Suprapubic skin (tissue), 3 donors: Measurements from ENCODE around the gene TRMU.

Source experiments
- CTCF ChIP-seq, 2 donors: fragments of 200-600 bp in 1 of 2; fragments of 450-650 bp in 1 of 2; sonication (generic) in 1 of 2; IDR thresholded peaks; one replicate each; pipeline ENCODE4 v1.5.1; 2016 to 2019; ENCODE audit warnings: antibody characterized with exemption in 2 of 2, mild to moderate bottlenecking in 1 of 2, moderate library complexity in 1 of 2
- POLR2A ChIP-seq, 2 donors: fragments of 450-650 bp; IDR thresholded peaks; one replicate each; pipeline ENCODE4 v1.6.1; 2017; ENCODE audit warnings: antibody characterized with exemption in 2 of 2, mild to moderate bottlenecking in 2 of 2, moderate library complexity in 2 of 2

DNA sequence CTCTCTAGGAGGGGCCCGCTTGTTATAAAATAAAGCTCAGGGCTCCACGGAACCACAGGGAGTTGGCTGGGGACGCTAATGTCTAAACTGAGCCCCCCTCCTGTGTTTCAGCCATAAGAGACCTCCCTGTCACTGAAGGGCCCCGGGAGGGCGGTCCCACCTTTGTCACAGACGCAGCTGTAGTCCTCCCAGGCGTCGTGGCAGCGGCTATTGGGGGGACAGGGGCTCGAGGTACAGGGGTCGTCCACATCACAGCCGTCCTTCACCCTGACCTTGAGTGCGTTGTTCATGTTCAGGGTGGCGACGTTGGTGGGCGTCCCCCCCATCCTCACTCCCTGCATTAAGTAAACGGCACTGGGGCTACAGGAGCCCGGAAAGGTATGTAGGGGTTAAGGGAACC lies 62.0 kb downstream of the TRMU start:
- no peak for TF ChIP-seq CTCF (IDR thresholded peaks at IDR 0.05)
- TF ChIP-seq POLR2A (IDR thresholded peaks at IDR 0.05): no peak
